Liver (tissue), 3 donors: ENCODE measurements around the gene ZNF793.
A peak's percentile ranks its signal among the peaks of the same experiment; 100 is the strongest.

ENCODE experiments used
- CTCF ChIP-seq: fragments of 150-350 bp; IDR thresholded peaks from 2 replicates; pipeline ENCODE4 v1.5.1; 2017; ENCODE audit warnings: improper control_type of control experiment, low read depth, low read length; ENCODE audit not compliant: missing input control
- GABPA ChIP-seq, 2 donors: IDR thresholded peaks in 1 of 2; conservative IDR thresholded peaks in 1 of 2; 2 replicates each; pipeline ENCODE4 v1.6.1; 2016; ENCODE audit warnings: antibody characterized with exemption in 2 of 2, mild to moderate bottlenecking in 1 of 2, moderate library complexity in 1 of 2
- HNF4G ChIP-seq: IDR thresholded peaks from 2 replicates; pipeline ENCODE4 v1.6.1; 2016; ENCODE audit warnings: antibody characterized with exemption
- JUND ChIP-seq, 2 donors: IDR thresholded peaks; 2 replicates each; pipeline ENCODE4 v1.6.1; 2016; ENCODE audit warnings: antibody characterized with exemption in 2 of 2
- RAD21 ChIP-seq, 2 donors: IDR thresholded peaks; 2 replicates each; pipeline ENCODE4 v1.6.1; 2016; ENCODE audit warnings: antibody characterized with exemption in 2 of 2, mild to moderate bottlenecking in 2 of 2
- REST ChIP-seq: IDR thresholded peaks from 2 replicates; pipeline ENCODE4 v1.6.1; 2016; ENCODE audit warnings: antibody characterized with exemption, mild to moderate bottlenecking
- TAF1 ChIP-seq: conservative IDR thresholded peaks from 2 replicates; pipeline ENCODE4 v1.6.1; 2016; ENCODE audit warnings: antibody characterized with exemption, mild to moderate bottlenecking
- YY1 ChIP-seq: IDR thresholded peaks from 2 replicates; pipeline ENCODE4 v1.6.1; 2016; ENCODE audit warnings: antibody characterized with exemption, mild to moderate bottlenecking
- TF ChIP-seq, protein P1 (sequence below): IDR thresholded peaks from 2 replicates; pipeline ENCODE4 v1.6.1; 2016; ENCODE audit warnings: antibody characterized with exemption
- TF ChIP-seq, protein P2 (sequence below): IDR thresholded peaks from 2 replicates; pipeline ENCODE4 v1.6.1; 2016; ENCODE audit warnings: antibody characterized with exemption
- donor health status: healthy.
- donor health status: healthy.

DNA sequence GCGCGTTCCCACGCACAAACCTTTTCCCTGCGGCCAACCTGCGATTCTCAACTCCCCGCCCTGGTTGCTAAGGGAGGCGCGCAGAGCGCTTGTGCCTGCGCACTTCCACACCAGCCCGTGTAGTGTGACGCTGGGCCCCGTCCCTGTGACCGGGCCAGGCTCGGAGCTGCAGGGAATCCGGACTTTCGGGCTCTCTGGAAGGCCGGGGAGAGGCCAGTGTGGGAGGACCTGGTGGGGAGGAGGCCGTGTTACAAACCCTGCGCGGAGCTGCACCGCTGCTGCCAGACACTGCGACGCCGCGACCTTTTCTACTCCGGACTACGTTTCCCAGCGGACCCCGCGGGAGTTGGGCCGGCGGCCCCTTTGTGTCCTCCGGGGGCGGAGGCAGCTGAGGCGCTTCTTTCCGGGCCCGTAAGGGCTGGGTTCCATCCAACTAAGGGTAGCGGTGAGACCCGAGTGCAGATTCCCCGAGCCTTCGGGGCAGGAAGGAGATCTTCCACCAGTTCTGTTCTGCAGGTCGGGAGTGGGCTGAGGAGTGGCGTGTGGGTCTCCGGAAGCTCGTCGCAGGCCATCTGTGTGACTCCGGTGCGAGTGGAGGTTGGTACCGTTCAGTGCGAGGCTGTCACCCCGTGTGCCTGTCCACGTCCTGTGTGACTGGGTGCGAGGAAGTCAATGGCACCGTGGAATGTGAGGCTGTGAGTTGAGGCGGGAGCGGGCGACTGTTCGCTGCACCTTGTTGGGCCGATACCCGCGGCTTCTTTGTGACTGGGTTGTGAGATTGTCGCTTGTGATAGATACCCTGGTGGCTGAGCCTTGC lies 37.6 kb upstream of the ZNF793 start, which contains the start of gene ZNF570:
- TF ChIP-seq RAD21 (IDR thresholded peaks at IDR 0.05) (peak in 1 of 2 donors; percentile 12), CTCF (no peak), JUND (IDR thresholded peaks at IDR 0.05) (no peak), GABPA (IDR thresholded peaks at IDR 0.05 in 1 of 2, conservative IDR thresholded peaks at IDR 0.05 in 1 of 2) (peak; percentile 50 to 90), YY1 (peak; percentile 73), TAF1 (peak; percentile 46), REST (peak; percentile 43), HNF4G (no peak)
- TF ChIP-seq, protein P1, sequence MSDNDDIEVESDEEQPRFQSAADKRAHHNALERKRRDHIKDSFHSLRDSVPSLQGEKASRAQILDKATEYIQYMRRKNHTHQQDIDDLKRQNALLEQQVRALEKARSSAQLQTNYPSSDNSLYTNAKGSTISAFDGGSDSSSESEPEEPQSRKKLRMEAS: peak; percentile 63
- TF ChIP-seq, protein P2, sequence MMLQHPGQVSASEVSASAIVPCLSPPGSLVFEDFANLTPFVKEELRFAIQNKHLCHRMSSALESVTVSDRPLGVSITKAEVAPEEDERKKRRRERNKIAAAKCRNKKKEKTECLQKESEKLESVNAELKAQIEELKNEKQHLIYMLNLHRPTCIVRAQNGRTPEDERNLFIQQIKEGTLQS: no peak
